H1 (cell line): ENCODE results near the gene SEC14L6. TPM values are rescaled to one million over a fixed set of nuclear protein-coding genes. Genes with fewer than 3 reads are reported as not detected.

Experiments
- CTCF ChIA-PET: fragments of 300-600 bp; sonication (Branson Sonifier 250); formaldehyde crosslinking; loops from one replicate; lab custom pipeline; 2021; ENCODE audit not compliant: partially characterized antibody; lab: Charles Lee
- POLR2A ChIA-PET: fragments of 300-600 bp; sonication (Branson Sonifier 250); formaldehyde crosslinking; loops from one replicate; lab custom pipeline; 2021; ENCODE audit warnings: inconsistent platforms; ENCODE audit not compliant: partially characterized antibody; lab: Charles Lee
- DNase-seq, 2 experiments: peaks; one replicate each; pipeline versions ENCODE4 v3.0.0 to v3.0.0-alpha.2; 2010 to 2022; ENCODE audit warnings: low spot score in 2 of 2, low read depth in 1 of 2, mixed read lengths in 1 of 2
- FAIRE-seq: peaks from 2 replicates; lab custom pipeline; 2011; peaks lifted over from hg19 to GRCh38; lab: Jason Lieb, UNC
- H2AFZ ChIP-seq: 2 replicates; pipeline ENCODE4 v1.8.1; 2012; ENCODE audit warnings: low read length, inconsistent platforms
- H2AK5ac ChIP-seq: 2 replicates; pipeline ENCODE4 v1.6.1; 2013; ENCODE audit warnings: low read depth, low read length
- H2BK120ac ChIP-seq: replicated peaks from 2 replicates; pipeline ENCODE3; 2013; ENCODE audit warnings: low read depth, low read length, inconsistent platforms
- H2BK12ac ChIP-seq: 2 replicates; pipeline ENCODE4 v1.6.1; 2013; ENCODE audit warnings: low read depth, low read length
- H2BK15ac ChIP-seq: 2 replicates; pipeline ENCODE4 v1.6.1; 2013; ENCODE audit warnings: low read length
- H2BK20ac ChIP-seq: 2 replicates; pipeline ENCODE4 v1.6.1; 2013; ENCODE audit warnings: low read length
- H2BK5ac ChIP-seq: 2 replicates; pipeline ENCODE4 v1.6.1; 2013; ENCODE audit warnings: low read depth, low read length
- H3K14ac ChIP-seq: 2 replicates; pipeline ENCODE4 v1.6.1; 2013; ENCODE audit warnings: inconsistent platforms; ENCODE audit not compliant: insufficient read length
- H3K18ac ChIP-seq: 2 replicates; pipeline ENCODE4 v1.6.1; 2013; ENCODE audit warnings: low read length; ENCODE audit errors: extremely low read depth
- H3K23ac ChIP-seq: 2 replicates; pipeline ENCODE4 v1.6.1; 2013; ENCODE audit warnings: inconsistent platforms; ENCODE audit not compliant: insufficient read length
- H3K23me2 ChIP-seq: 2 replicates; pipeline ENCODE4 v1.6.1; 2013; ENCODE audit warnings: low read depth, low read length
- H3K27ac ChIP-seq: 2 replicates; pipeline ENCODE4 v1.6.1; 2011; ENCODE audit warnings: low read depth, low read length, inconsistent platforms
- H3K27me3 ChIP-seq, 4 experiments: replicated peaks in 1 of 4; 1 replicate in 1 of 4; 2 replicates in 3 of 4; pipeline versions ENCODE4 v1.6.1 to v1.8.1; 2011 to 2013; ENCODE audit warnings: low read length in 3 of 4, mild to moderate bottlenecking in 3 of 4, inconsistent platforms in 2 of 4, mixed read lengths in 2 of 4, moderate library complexity in 1 of 4; ENCODE audit not compliant: control insufficient read depth in 3 of 4, insufficient read depth in 3 of 4; ENCODE audit errors: extremely low read depth in 1 of 4
- H3K36me3 ChIP-seq, 4 experiments: 2 replicates each; pipeline versions ENCODE4 v1.6.1 to v1.8.1; 2011 to 2013; ENCODE audit warnings: mild to moderate bottlenecking in 4 of 4, low read length in 3 of 4, moderate library complexity in 2 of 4, control low read depth in 1 of 4, inconsistent platforms in 1 of 4; ENCODE audit not compliant: insufficient read depth in 4 of 4, control insufficient read depth in 2 of 4
- H3K4ac ChIP-seq: replicated peaks from 2 replicates; pipeline ENCODE3; 2013; ENCODE audit warnings: low read length, low read depth, mixed read lengths, inconsistent platforms; ENCODE audit not compliant: insufficient read length
- H3K4me1 ChIP-seq, 4 experiments: replicated peaks in 1 of 4; 1 replicate in 1 of 4; 2 replicates in 3 of 4; pipeline versions ENCODE4 v1.6.1 to v1.8.1; 2011 to 2013; ENCODE audit warnings: low read length in 3 of 4, inconsistent platforms in 2 of 4, mixed read lengths in 1 of 4; ENCODE audit not compliant: insufficient read depth in 4 of 4, control insufficient read depth in 3 of 4
- H3K4me2 ChIP-seq, 2 experiments: 2 replicates each; pipeline versions ENCODE4 v1.6.1 to v1.8.1; 2011 to 2013; ENCODE audit warnings: low read depth in 2 of 2, low read length in 2 of 2, control low read depth in 1 of 2, inconsistent platforms in 1 of 2, mild to moderate bottlenecking in 1 of 2; ENCODE audit not compliant: insufficient read depth in 1 of 2
- H3K4me3 ChIP-seq, 4 experiments: fragments of 200-600, 300-600 bp in 1 of 4; sonication (generic), shearing (Covaris generic), sonication (Bioruptor Twin) in 1 of 4; 2 replicates each; pipeline versions ENCODE4 v1.5.1 to v1.8.1; 2011 to 2016; ENCODE audit warnings: low read length in 4 of 4, low read depth in 3 of 4, control low read depth in 2 of 4, inconsistent platforms in 2 of 4, mild to moderate bottlenecking in 2 of 4, mixed read lengths in 1 of 4, moderate library complexity in 1 of 4; ENCODE audit not compliant: insufficient read depth in 2 of 4; ENCODE audit errors: extremely low read depth in 1 of 4
- H3K56ac ChIP-seq: replicated peaks from 2 replicates; pipeline ENCODE3; 2013; ENCODE audit warnings: low read depth, mild to moderate bottlenecking, mixed read lengths, low read length, inconsistent platforms; ENCODE audit not compliant: insufficient read length
- H3K79me1 ChIP-seq: 2 replicates; pipeline ENCODE4 v1.6.1; 2013; ENCODE audit warnings: low read depth, low read length, control low read depth
- H3K79me2 ChIP-seq, 2 experiments: 2 replicates each; pipeline versions ENCODE4 v1.6.1 to v1.8.1; 2012 to 2013; ENCODE audit warnings: low read length in 2 of 2, mild to moderate bottlenecking in 2 of 2, inconsistent platforms in 1 of 2; ENCODE audit not compliant: insufficient read depth in 2 of 2, control insufficient read depth in 1 of 2
- H3K9ac ChIP-seq, 4 experiments: replicated peaks in 1 of 4; 1 replicate in 1 of 4; 2 replicates in 3 of 4; pipeline versions ENCODE4 v1.6.1 to v1.8.1; 2011 to 2013; ENCODE audit warnings: low read depth in 3 of 4, low read length in 3 of 4, control low read depth in 2 of 4, mild to moderate bottlenecking in 2 of 4, moderate library complexity in 2 of 4, inconsistent platforms in 1 of 4; ENCODE audit errors: extremely low read depth in 1 of 4
- H3K9me3 ChIP-seq, 2 experiments: 2 replicates each; pipeline versions ENCODE4 v1.6.1 to v1.8.1; 2012 to 2013; ENCODE audit warnings: mild to moderate bottlenecking in 2 of 2, moderate library complexity in 2 of 2, control low read depth in 1 of 2, inconsistent platforms in 1 of 2, low read depth in 1 of 2, low read length in 1 of 2, mixed read lengths in 1 of 2; ENCODE audit not compliant: insufficient read depth in 2 of 2
- H4K20me1 ChIP-seq, 2 experiments: replicated peaks in 1 of 2; 2 replicates each; pipeline versions ENCODE3 to v1.8.1; 2011 to 2013; ENCODE audit warnings: inconsistent platforms in 2 of 2, low read length in 2 of 2, mild to moderate bottlenecking in 1 of 2; ENCODE audit not compliant: insufficient read depth in 2 of 2, control insufficient read depth in 1 of 2
- H4K5ac ChIP-seq: 2 replicates; pipeline ENCODE4 v1.6.1; 2013; ENCODE audit warnings: low read length, low read depth, mixed read lengths, inconsistent platforms; ENCODE audit not compliant: insufficient read length
- H4K8ac ChIP-seq: 2 replicates; pipeline ENCODE4 v1.8.0; 2013; ENCODE audit warnings: mild to moderate bottlenecking, moderate library complexity, low read length, inconsistent platforms; ENCODE audit not compliant: insufficient read depth; ENCODE audit errors: extremely low read depth
- H4K91ac ChIP-seq: replicated peaks from 2 replicates; pipeline ENCODE3; 2013; ENCODE audit warnings: low read length, mixed read lengths, inconsistent platforms; ENCODE audit not compliant: insufficient read length
- GABPA ChIP-seq: IDR thresholded peaks from 2 replicates; pipeline ENCODE4 v1.6.1; 2011; ENCODE audit warnings: mild to moderate bottlenecking, low read length, moderate library complexity, borderline replicate concordance; ENCODE audit not compliant: insufficient read depth
- GTF2F1 ChIP-seq: IDR thresholded peaks from 2 replicates; pipeline ENCODE4 v1.6.1; 2012; ENCODE audit warnings: low read depth, low read length, improper control_type of control experiment, borderline replicate concordance
- HDAC2 ChIP-seq, 2 experiments: fragments of 300-600 bp in 1 of 2; sonication (generic) in 1 of 2; IDR thresholded peaks; 2 replicates each; pipeline ENCODE4 v1.6.1; 2011 to 2012; ENCODE audit warnings: low read depth in 2 of 2, low read length in 2 of 2, mild to moderate bottlenecking in 2 of 2, moderate library complexity in 2 of 2, borderline replicate concordance in 1 of 2, inconsistent platforms in 1 of 2
- KDM1A ChIP-seq: fragments of 200-600, 300-600 bp; sonication (generic); IDR thresholded peaks from 2 replicates; pipeline ENCODE4 v1.7.1; 2016; ENCODE audit warnings: mild to moderate bottlenecking, low read length, borderline replicate concordance
- KDM4A ChIP-seq: IDR thresholded peaks from one replicate; pipeline ENCODE4 v1.7.1; 2012; ENCODE audit warnings: low read depth, mild to moderate bottlenecking, moderate library complexity, low read length, inconsistent platforms; ENCODE audit not compliant: severe bottlenecking
- RBBP5 ChIP-seq: IDR thresholded peaks from 2 replicates; pipeline ENCODE4 v1.7.1; 2012; ENCODE audit warnings: low read depth, mild to moderate bottlenecking, inconsistent platforms, low read length, moderate library complexity, borderline replicate concordance
- SAP30 ChIP-seq: fragments of 300-600 bp; sonication (generic); IDR thresholded peaks from 2 replicates; pipeline ENCODE4 v1.7.1; 2012; ENCODE audit warnings: low read length, moderate library complexity, mild to moderate bottlenecking, inconsistent platforms; ENCODE audit not compliant: insufficient read depth, insufficient replicate concordance
- SP1 ChIP-seq: IDR thresholded peaks from 2 replicates; pipeline ENCODE4 v1.6.1; 2011; ENCODE audit warnings: low read depth, low read length
- SP2 ChIP-seq: IDR thresholded peaks from 2 replicates; pipeline ENCODE4 v1.6.1; 2012; ENCODE audit warnings: mild to moderate bottlenecking, low read length, inconsistent platforms
- TAF1 ChIP-seq: IDR thresholded peaks from 2 replicates; pipeline ENCODE4 v1.6.1; 2011; ENCODE audit warnings: mild to moderate bottlenecking, low read depth, low read length
- TBP ChIP-seq: IDR thresholded peaks from 2 replicates; pipeline ENCODE4 v1.6.1; 2011; ENCODE audit warnings: low read depth, low read length, improper control_type of control experiment
- WGBS, 2 experiments: shearing (Covaris generic) in 1 of 2; methylation state at CpG; one replicate each; pipeline versions ENCODE4 v1.1.6 to v1.1.7; 2013 to 2015; ENCODE audit warnings: low lambda C conversion rate in 2 of 2, mixed read lengths in 2 of 2, inconsistent platforms in 1 of 2, low coverage in 1 of 2, missing lambda C conversion rate in 1 of 2; ENCODE audit not compliant: insufficient replicate concordance in 2 of 2, insufficient coverage in 1 of 2, insufficient read length in 1 of 2; ENCODE audit errors: extremely low coverage in 1 of 2, missing lambda C conversion rate in 1 of 2; 5-methylcytosine and 5-hydroxymethylcytosine counted together
- polyA plus RNA-seq, 7 experiments: library from polyadenylated mRNA; depleted of rRNA in 3 of 7; stranded (reverse) in 5 of 7; unstranded in 2 of 7; fragments of >200 nt in 5 of 7; fragments of 200-250 nt in 2 of 7; gene quantifications; 1 replicate in 5 of 7; 2 replicates in 1 of 7; 4 replicates in 1 of 7; pipeline versions ENCODE4 v1.2.1 to v1.2.3, GENCODE V29; 2011 to 2013; ENCODE audit warnings: missing spikeins in 2 of 7, mixed read lengths in 2 of 7
- total RNA-seq: library from RNA; stranded (reverse); fragmentation: NEBNext Ultra II Directional; extraction: Animal tissue kit (Norgen Biotek cat#: 25700); gene quantifications from 2 replicates; pipeline ENCODE4 v1.2.1, GENCODE V29; 2021

SEC14L6 gene
- total and polyA plus RNA-seq, 2 of the 8 experiments (the other 6 are each of a cell fraction or from before 2014, with no cell fraction given), result 0.63 to 2.1 TPM

GRCh38 chr22:30552719-30553118 is 6.2 kb upstream of the SEC14L6 start:
- no peak overlapping the region for H2BK12ac ChIP-seq
- DNase-seq, result no peak
- TF ChIP-seq TBP (no peak), HDAC2 (IDR thresholded peaks at IDR 0.05; ENCODE audit: borderline replicate concordance in 1 of 2, low read depth in 2 of 2, low read length in 2 of 2) (peak in 1 of 2 experiments; percentile 53; a peak in 1 of 4 replicates), SP1 (no peak), GTF2F1 (no peak), SP2 (no peak), GABPA (no peak), KDM4A (no peak), RBBP5 (no peak), KDM1A (peak; percentile 87; the same call in 1 of the 2 replicates), SAP30 (no peak), TAF1 (no peak)
- no peak overlapping the region for H2BK5ac ChIP-seq
- H3K23me2 ChIP-seq, result no peaks in the 10 kb centered on the region
- ChIA-PET CTCF (interaction anchor here (0.7 to 0.8 kb wide), 2 partner anchors 11 to 49 kb away, joined by 3 to 4 read pairs; no protein-coding TSS in a partner anchor), POLR2A (interaction anchor here (0.9 to 1.1 kb wide), 2 partner anchors 9 to 10 kb away, joined by 3 read pairs; no protein-coding TSS in a partner anchor)
- H3K4me2 ChIP-seq, result no peak overlapping the region
- no peak overlapping the region for H2AFZ ChIP-seq
- H3K27ac ChIP-seq, result no peak overlapping the region
- H3K14ac ChIP-seq, result no peak overlapping the region
- H3K27me3 ChIP-seq, result no peaks in the 10 kb centered on the region
- H3K23ac ChIP-seq, result no peak overlapping the region
- no peak overlapping the region for H2BK120ac ChIP-seq
- no peak overlapping the region for H3K9ac ChIP-seq
- no peaks in the 10 kb centered on the region for H3K4me1 ChIP-seq
- no peak overlapping the region for H3K56ac ChIP-seq
- no peaks in the 10 kb centered on the region for H3K79me1 ChIP-seq
- WGBS, 2 experiments, result 50% methylated on average over 1 of the region's 1 CpG; no CpG with 5 or more reads in 1 of the 2 experiments
- H3K4me3 ChIP-seq, result no peak overlapping the region
- H2BK15ac ChIP-seq, result no peak overlapping the region
- FAIRE-seq, result no peak
- H2AK5ac ChIP-seq, result no peak overlapping the region
- no peaks in the 10 kb centered on the region for H3K9me3 ChIP-seq
- H4K91ac ChIP-seq, result no peak overlapping the region
- no peak overlapping the region for H4K8ac ChIP-seq
- H4K5ac ChIP-seq, result no peak overlapping the region
- peaks cover 0 to 9% (median 0%) of the 10 kb centered on the region in 4 experiments; a peak in 1 of 8 replicates for H3K36me3 ChIP-seq
- H2BK20ac ChIP-seq, result no peak overlapping the region
- H4K20me1 ChIP-seq, result no peaks in the 10 kb centered on the region
- H3K18ac ChIP-seq, result no peak overlapping the region
- no peak overlapping the region for H3K4ac ChIP-seq
- H3K79me2 ChIP-seq, result no peaks in the 10 kb centered on the region
